GM12892 (cell line): ENCODE data around the gene ABCF2.

Source experiments
- DNase-seq: peaks from one replicate; pipeline ENCODE4 v3.0.0; 2011; ENCODE audit not compliant: insufficient read length
- FAIRE-seq: peaks from 2 replicates; lab custom pipeline; 2011; peaks lifted over from hg19 to GRCh38; lab: Jason Lieb, UNC
- POLR2A ChIP-seq: IDR thresholded peaks from 2 replicates; pipeline ENCODE4 v1.6.1; 2011; ENCODE audit warnings: low read depth, low read length, control low read depth
- POLR2AphosphoS5 ChIP-seq: IDR thresholded peaks from 2 replicates; pipeline ENCODE4 v1.6.1; 2011; ENCODE audit warnings: low read depth, low read length, control low read depth
- TAF1 ChIP-seq: IDR thresholded peaks from 2 replicates; pipeline ENCODE4 v1.6.1; 2011; ENCODE audit warnings: low read depth, mild to moderate bottlenecking, control low read depth, low read length, borderline replicate concordance

ABCF2 gene

GRCh38 chr7:151195616-151196450 is 31.2 kb downstream of the ABCF2 start:
- FAIRE-seq: no peak
- no peak for DNase-seq

GRCh38 chr7:151194188-151194587 is 32.8 kb downstream of the ABCF2 start:
- no peak for DNase-seq
- FAIRE-seq: no peak
- TF ChIP-seq POLR2AphosphoS5: no peak

More at GRCh38 chr7:151195616-151196450, 31.2 kb downstream of the ABCF2 start:
- TF ChIP-seq POLR2A (no peak), TAF1 (no peak), POLR2AphosphoS5 (no peak)

DNA sequence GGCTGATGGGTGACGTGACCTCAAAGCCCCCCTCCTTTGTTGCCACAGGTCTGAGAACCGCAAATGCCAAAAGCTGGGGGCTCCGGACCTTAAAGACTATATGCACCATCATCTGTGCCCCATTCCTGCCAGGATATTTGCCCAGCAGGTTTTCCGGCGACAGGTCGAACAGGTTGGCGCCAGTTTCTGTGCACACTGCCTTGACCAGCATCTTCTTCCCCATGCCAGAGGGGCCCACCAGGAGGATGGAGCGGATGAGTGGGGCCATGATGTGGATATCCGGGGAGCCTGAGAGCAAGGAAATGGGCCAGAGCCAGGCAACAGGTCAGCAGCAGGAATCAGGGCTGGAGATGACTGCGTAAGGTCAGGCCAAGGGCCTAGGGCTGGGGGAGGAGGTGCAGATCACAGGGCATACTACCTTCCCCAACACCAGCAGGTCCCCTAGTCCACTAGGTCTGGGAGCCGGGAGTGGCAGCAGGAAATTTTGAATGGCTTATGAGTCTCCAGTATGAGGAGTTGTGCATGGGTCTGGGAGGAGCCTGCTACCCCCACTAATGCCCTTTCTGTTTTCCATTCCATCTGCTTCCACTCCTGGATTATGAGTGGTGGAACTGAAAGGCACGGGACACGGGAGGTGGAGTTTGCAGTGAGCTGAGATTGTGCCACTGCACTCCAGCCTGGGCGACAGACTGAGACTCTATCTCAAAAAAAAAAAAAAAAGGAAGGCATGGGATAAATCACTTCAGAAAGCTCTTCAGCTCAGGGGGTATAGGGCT is 33.6 kb downstream of the ABCF2 start:
- TF ChIP-seq POLR2A (no peak), TAF1 (no peak), POLR2AphosphoS5 (no peak)
- no peak for FAIRE-seq
- no peak for DNase-seq

GRCh38 chr7:151192002-151192539 is 34.9 kb downstream of the ABCF2 start:
- FAIRE-seq (no peak), DNase-seq (no peak)
- no peak for TF ChIP-seq POLR2A
- no peak for TF ChIP-seq TAF1
- no peak for TF ChIP-seq POLR2AphosphoS5

DNA sequence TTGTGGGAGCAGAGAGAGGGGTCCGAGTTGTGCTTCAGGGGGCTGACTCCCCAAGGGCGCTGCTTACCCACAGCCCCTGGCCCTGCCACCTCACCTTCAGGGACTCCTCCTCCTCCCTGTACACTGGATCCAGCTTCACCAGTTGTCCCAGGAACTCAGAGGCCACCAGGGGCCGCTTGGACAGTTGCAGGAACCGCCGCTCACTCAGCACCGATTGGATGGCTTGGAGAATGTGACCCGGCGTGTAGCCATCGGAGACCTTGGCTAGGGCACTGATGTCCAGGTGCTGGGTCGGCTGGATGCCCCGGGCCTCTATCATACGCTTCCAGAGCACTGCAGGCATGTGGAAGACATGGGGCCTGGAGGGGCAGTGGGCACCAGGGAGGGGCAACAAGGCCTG is 35.5 kb downstream of the ABCF2 start:
- DNase-seq (no peak), FAIRE-seq (no peak)
- TF ChIP-seq POLR2A: no peak
- TF ChIP-seq POLR2AphosphoS5: no peak
- TF ChIP-seq TAF1: no peak

- TF ChIP-seq POLR2AphosphoS5 (no peak), TAF1 (no peak), POLR2A (no peak)
- no peak for DNase-seq
- no peak for FAIRE-seq
These were observed 38.0 kb downstream of the ABCF2 start for GRCh38 chr7:151189038-151189437.

- DNase-seq (no peak), FAIRE-seq (no peak)
- TF ChIP-seq POLR2A (no peak), POLR2AphosphoS5 (no peak), TAF1 (no peak)
These were observed 38.8 kb downstream of the ABCF2 start for GRCh38 chr7:151188252-151188542.

DNA sequence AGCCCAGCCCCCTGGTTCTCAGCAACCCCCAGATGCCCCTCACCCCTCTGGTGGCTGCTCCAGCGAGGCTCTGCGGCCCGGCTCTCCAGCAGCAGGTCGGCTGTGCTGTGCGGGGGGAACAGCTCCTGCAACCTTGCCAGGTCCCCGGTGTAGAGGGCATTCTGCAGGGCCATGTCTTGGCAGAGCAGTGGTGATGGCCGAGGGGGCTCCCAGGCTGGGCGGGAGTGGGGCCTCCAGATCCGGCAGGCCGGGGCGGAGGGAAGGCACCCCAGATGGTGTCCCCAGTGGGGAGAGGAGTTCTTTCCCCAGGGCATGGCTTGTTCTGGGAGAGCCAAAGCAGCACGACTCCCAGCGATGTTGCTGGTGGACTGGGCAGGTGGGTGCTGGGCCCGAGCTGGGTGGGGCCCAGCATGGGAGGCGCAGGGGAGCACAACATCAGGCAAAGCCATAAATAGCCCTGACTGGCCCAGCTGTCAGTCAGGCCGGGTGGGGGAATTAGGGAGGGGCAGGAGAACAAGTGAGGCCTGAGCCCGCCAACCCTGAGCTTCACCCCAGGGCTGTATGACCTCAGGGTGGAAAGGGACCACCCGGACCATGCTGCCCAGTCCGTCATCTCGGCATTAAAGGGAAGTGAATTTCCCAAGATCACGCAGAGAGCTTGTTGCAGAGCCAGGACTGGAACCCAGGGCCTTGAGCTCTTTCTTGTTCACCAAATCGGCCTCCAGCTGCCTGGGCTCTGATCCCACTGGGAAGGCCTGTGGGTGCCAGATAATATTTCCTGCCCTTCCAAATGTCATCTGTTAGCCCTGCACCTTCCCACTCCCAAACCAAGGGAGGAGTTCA is 39.4 kb downstream of the ABCF2 start:
- FAIRE-seq (no peak), DNase-seq (no peak)
- no peak for TF ChIP-seq POLR2AphosphoS5
- TF ChIP-seq POLR2A: no peak
- TF ChIP-seq TAF1: no peak

DNA sequence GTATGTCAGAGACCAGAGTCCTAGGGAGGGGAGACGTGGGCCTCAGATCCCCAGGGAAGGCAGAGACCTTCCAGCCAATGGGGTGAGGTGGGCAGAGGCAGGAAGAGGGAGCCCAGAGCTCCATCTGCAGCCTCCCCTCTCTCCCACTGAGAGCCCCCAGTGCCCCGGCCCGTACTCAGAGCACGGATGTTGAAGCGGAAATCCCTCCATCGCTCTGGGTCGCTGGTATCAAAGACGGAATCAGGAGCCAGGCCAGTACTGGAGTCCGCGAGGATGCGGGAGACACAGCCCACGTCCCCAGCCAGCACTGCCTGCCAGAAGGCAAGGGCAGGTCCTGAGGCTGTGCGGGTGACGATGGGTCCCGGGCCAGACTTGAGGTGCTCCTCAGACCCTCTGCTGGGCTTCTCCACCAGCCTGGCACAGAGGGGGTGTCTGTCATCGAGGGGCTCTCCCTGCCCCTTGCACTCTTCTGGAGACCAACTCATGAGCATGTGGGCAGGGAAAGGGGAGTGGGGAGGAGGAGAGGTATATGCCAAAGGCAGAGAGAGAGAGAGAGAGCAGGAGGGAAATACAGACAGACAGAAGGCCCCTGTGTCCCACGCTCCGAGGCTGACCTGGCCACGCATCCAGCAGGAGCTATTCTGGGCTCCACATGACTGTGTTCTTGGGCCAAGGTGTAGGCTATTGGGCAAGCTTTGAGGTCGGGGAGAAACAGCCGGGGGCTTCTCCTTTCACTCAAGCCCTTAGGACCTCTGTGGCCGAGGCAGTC is 40.2 kb downstream of the ABCF2 start, which contains the start of gene ASB10:
Gene ASB10 (minus strand): TSS at position 611 of the 769 bp plus-strand sequence. CDS start 120 bp downstream, at position 491.
- FAIRE-seq (no peak), DNase-seq (no peak)
- TF ChIP-seq POLR2A (no peak), POLR2AphosphoS5 (no peak)
